Endothelial cell of umbilical vein (primary cell): ENCODE data around the gene PSMB5. TPM values are rescaled to one million over a fixed set of nuclear protein-coding genes. Genes with fewer than 3 reads are reported as not detected.

Experiments used
- BruUV-seq: library from RNA; stranded (reverse); fragments of 400-500 nt; replicated peaks from 2 replicates; lab custom pipeline; 2021; lab: Mats Ljungman, UMichigan
- CTCF ChIA-PET: fragments of 300-600, 350-600 bp; sonication (Branson Sonifier 250); formaldehyde crosslinking; loops from one replicate; lab custom pipeline; 2021; ENCODE audit warnings: antibody characterized with exemption, inconsistent platforms; lab: Charles Lee
- POLR2A ChIA-PET: fragments of 300-600, 350-600 bp; sonication (Branson Sonifier 250); formaldehyde crosslinking; loops from one replicate; lab custom pipeline; 2021; ENCODE audit warnings: antibody characterized with exemption, inconsistent platforms; lab: Charles Lee
- DNase-seq: peaks from one replicate; pipeline ENCODE4 v3.0.0-alpha.2; 2011; ENCODE audit warnings: low read depth, low spot score
- FAIRE-seq: peaks from 2 replicates; lab custom pipeline; 2011; peaks lifted over from hg19 to GRCh38; lab: Jason Lieb, UNC
- H2AFZ ChIP-seq: 2 replicates; pipeline ENCODE4 v1.6.0; 2012; ENCODE audit warnings: low read depth, low read length, control low read depth, inconsistent platforms
- H3K27ac ChIP-seq: 2 replicates; pipeline ENCODE4 v1.5.1; 2011; ENCODE audit warnings: low read depth, mild to moderate bottlenecking, control low read depth, low read length, moderate library complexity; ENCODE audit not compliant: insufficient read depth
- H3K27me3 ChIP-seq, 2 experiments: 2 replicates each; pipeline versions ENCODE4 v1.6.0 to v1.6.1; 2011; ENCODE audit warnings: low read length in 2 of 2, mixed read lengths in 1 of 2; ENCODE audit not compliant: control insufficient read depth in 2 of 2, insufficient read depth in 2 of 2
- H3K36me3 ChIP-seq, 2 experiments: 2 replicates in 1 of 2; 3 replicates in 1 of 2; pipeline ENCODE4 v1.5.1; 2011; ENCODE audit warnings: low read length in 2 of 2, mild to moderate bottlenecking in 1 of 2, moderate library complexity in 1 of 2; ENCODE audit not compliant: control insufficient read depth in 2 of 2, insufficient read depth in 2 of 2; ENCODE audit errors: extremely low read depth in 1 of 2
- H3K4me1 ChIP-seq: 3 replicates; pipeline ENCODE4 v1.5.1; 2011; ENCODE audit warnings: mild to moderate bottlenecking, low read length; ENCODE audit not compliant: control insufficient read depth, insufficient read depth; ENCODE audit errors: extremely low read depth
- H3K4me2 ChIP-seq: 2 replicates; pipeline ENCODE4 v1.6.1; 2011; ENCODE audit warnings: low read length, control low read depth, mixed read lengths; ENCODE audit not compliant: insufficient read depth
- H3K4me3 ChIP-seq, 3 experiments: fragments of 200-600 bp in 1 of 3; sonication (generic), shearing (Covaris generic) in 1 of 3; replicated peaks in 1 of 3; 2 replicates each; pipeline ENCODE4 v1.5.1; 2011 to 2016; ENCODE audit warnings: control low read depth in 3 of 3, low read length in 3 of 3, mild to moderate bottlenecking in 2 of 3, inconsistent platforms in 1 of 3, low read depth in 1 of 3, moderate library complexity in 1 of 3; ENCODE audit not compliant: insufficient read depth in 1 of 3
- H3K79me2 ChIP-seq: 2 replicates; pipeline ENCODE4 v1.6.0; 2012; ENCODE audit warnings: low read length, inconsistent platforms; ENCODE audit not compliant: control insufficient read depth, insufficient read depth
- H3K9ac ChIP-seq: replicated peaks from 2 replicates; pipeline ENCODE3; 2011; ENCODE audit warnings: low read length, control low read depth; ENCODE audit not compliant: insufficient read depth; ENCODE audit errors: extremely low read depth
- H3K9me1 ChIP-seq: replicated peaks from 3 replicates; pipeline ENCODE4 v1.6.0; 2011; ENCODE audit warnings: mild to moderate bottlenecking, low read length; ENCODE audit not compliant: control insufficient read depth, insufficient read depth; ENCODE audit errors: extremely low read depth
- H3K9me3 ChIP-seq: replicated peaks from 2 replicates; pipeline ENCODE4 v1.5.1; 2012; ENCODE audit warnings: low read length, inconsistent platforms; ENCODE audit not compliant: control insufficient read depth, insufficient read depth
- H4K20me1 ChIP-seq: replicated peaks from 2 replicates; pipeline ENCODE3; 2011; ENCODE audit warnings: mild to moderate bottlenecking, low read length; ENCODE audit not compliant: control insufficient read depth, insufficient read depth; ENCODE audit errors: extremely low read depth
- EZH2 ChIP-seq: IDR thresholded peaks from 2 replicates; pipeline ENCODE4 v1.6.1; 2012; ENCODE audit warnings: borderline replicate concordance, low read depth, mild to moderate bottlenecking, moderate library complexity, low read length, inconsistent platforms; ENCODE audit not compliant: severe bottlenecking
- FOS ChIP-seq: IDR thresholded peaks from 2 replicates; pipeline ENCODE4 v1.6.1; 2011; ENCODE audit warnings: mild to moderate bottlenecking, low read length, moderate library complexity, borderline replicate concordance; ENCODE audit not compliant: insufficient read depth
- GATA2 ChIP-seq: IDR thresholded peaks from 2 replicates; pipeline ENCODE4 v1.7.0; 2011; ENCODE audit warnings: low read depth, mild to moderate bottlenecking, moderate library complexity, mixed read lengths, low read length; ENCODE audit not compliant: insufficient read length, insufficient read depth
- JUN ChIP-seq: IDR thresholded peaks from 2 replicates; pipeline ENCODE4 v1.6.1; 2011; ENCODE audit warnings: borderline replicate concordance, low read depth; ENCODE audit not compliant: insufficient read length, insufficient read depth
- MAX ChIP-seq: IDR thresholded peaks from 2 replicates; pipeline ENCODE4 v1.6.1; 2011; ENCODE audit not compliant: insufficient read depth, insufficient read length
- MYC ChIP-seq: IDR thresholded peaks from one replicate; pipeline ENCODE4 v1.6.1; 2011; ENCODE audit warnings: mild to moderate bottlenecking, low read depth, low read length
- POLR2A ChIP-seq: IDR thresholded peaks from 2 replicates; pipeline ENCODE4 v1.6.1; 2012; ENCODE audit warnings: low read depth, mild to moderate bottlenecking, control low read depth, low read length
- POLR2AphosphoS5 ChIP-seq: IDR thresholded peaks from 2 replicates; pipeline ENCODE4 v1.6.1; 2012; ENCODE audit warnings: low read depth, mild to moderate bottlenecking, control low read depth, low read length, moderate library complexity; ENCODE audit not compliant: insufficient read depth
- dilution Hi-C: fragments of 300-500 bp; cut with MboI; formaldehyde crosslinking; loops from one replicate; pipeline ENCODE4 v1.15.0; 2019; ENCODE audit warnings: low sequenced_read_pairs; ENCODE audit not compliant: extremely low pct_ligation_motif_present
- intact Hi-C: fragments of 100-400 bp; cut with micrococcal nuclease; formaldehyde crosslinking; loops from one replicate; pipeline ENCODE4 v1.10.0; 2022
- polyA plus RNA-seq, 4 experiments: library from polyadenylated mRNA; depleted of rRNA in 3 of 4; stranded (reverse) in 3 of 4; unstranded in 1 of 4; fragments of >200 nt; gene quantifications; 2 replicates each; pipeline versions ENCODE4 v1.2.1 to v1.2.3, GENCODE V29; 2011 to 2012; ENCODE audit warnings: missing spikeins in 1 of 4
- total RNA-seq: library from RNA; stranded (reverse); gene quantifications from 2 replicates; pipeline ENCODE4 v1.2.3, GENCODE V29; 2021
- TF ChIP-seq, protein P1 (sequence below), 2 donors: IDR thresholded peaks; 1 replicate in 1 of 2; 2 replicates in 1 of 2; pipeline ENCODE4 v1.5.1; 2011; ENCODE audit warnings: low read length in 2 of 2, mild to moderate bottlenecking in 2 of 2, moderate library complexity in 2 of 2, control low read depth in 1 of 2, inconsistent platforms in 1 of 2, low read depth in 1 of 2; ENCODE audit not compliant: insufficient read depth in 1 of 2; ENCODE audit errors: extremely low read depth in 1 of 2

The PSMB5 gene
- total and polyA plus RNA-seq, 2 donors (not counting 3 experiments of a cell fraction or from before 2014, with no cell fraction given): 236 to 464 TPM

- H3K9ac ChIP-seq: peak overlapping the region; percentile 58
Measured at GRCh38 chr14:22978487-22978837, 56.2 kb downstream of the PSMB5 start.

GRCh38 chr14:22977684-22978486 lies 56.8 kb downstream of the PSMB5 start:
- peak; percentile 54 for DNase-seq
- Histone ChIP-seq H3K36me3 (peaks cover 15 to 24% of the 10 kb centered on the region in 2 experiments), H3K9me1 (no peaks in the 10 kb centered on the region), H3K9ac (peak overlapping the region; percentile 69), H3K4me3 (no peak overlapping the region), H3K27ac (peak overlapping the region; percentile 87), H3K9me3 (no peaks in the 10 kb centered on the region), H3K4me1 (peaks cover 51% of the 10 kb centered on the region), H2AFZ (no peak overlapping the region), H3K79me2 (peaks cover 46% of the 10 kb centered on the region), H3K4me2 (peak overlapping the region; percentile 98), H3K27me3 (no peaks in the 10 kb centered on the region), H4K20me1 (no peaks in the 10 kb centered on the region)
- no peak for TF ChIP-seq GATA2
- TF ChIP-seq JUN: peak; percentile 61
- TF ChIP-seq, protein P1, sequence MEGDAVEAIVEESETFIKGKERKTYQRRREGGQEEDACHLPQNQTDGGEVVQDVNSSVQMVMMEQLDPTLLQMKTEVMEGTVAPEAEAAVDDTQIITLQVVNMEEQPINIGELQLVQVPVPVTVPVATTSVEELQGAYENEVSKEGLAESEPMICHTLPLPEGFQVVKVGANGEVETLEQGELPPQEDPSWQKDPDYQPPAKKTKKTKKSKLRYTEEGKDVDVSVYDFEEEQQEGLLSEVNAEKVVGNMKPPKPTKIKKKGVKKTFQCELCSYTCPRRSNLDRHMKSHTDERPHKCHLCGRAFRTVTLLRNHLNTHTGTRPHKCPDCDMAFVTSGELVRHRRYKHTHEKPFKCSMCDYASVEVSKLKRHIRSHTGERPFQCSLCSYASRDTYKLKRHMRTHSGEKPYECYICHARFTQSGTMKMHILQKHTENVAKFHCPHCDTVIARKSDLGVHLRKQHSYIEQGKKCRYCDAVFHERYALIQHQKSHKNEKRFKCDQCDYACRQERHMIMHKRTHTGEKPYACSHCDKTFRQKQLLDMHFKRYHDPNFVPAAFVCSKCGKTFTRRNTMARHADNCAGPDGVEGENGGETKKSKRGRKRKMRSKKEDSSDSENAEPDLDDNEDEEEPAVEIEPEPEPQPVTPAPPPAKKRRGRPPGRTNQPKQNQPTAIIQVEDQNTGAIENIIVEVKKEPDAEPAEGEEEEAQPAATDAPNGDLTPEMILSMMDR (IDR thresholded peaks at IDR 0.05; ENCODE audit: extremely low read depth in 1 of 2, insufficient read depth in 1 of 2, low read depth in 1 of 2, low read length in 2 of 2): no peak
- peak; percentile 29 for TF ChIP-seq FOS
- TF ChIP-seq POLR2AphosphoS5: peak; percentile 48
- intact Hi-C loops: loop anchor here (2.0 kb wide), 1 partner anchor 21 kb away; the partner anchor contains the start of gene HAUS4
- no TSS peak for BruUV-seq
- dilution Hi-C loops: no loop called here
- ChIA-PET POLR2A (interaction anchor here (0.6 to 1.5 kb wide), 4 partner anchors 10 to 73 kb away, joined by 3 to 9 read pairs (median 4); partner anchors contain the start of gene PRMT5), CTCF (interaction anchor here (0.9 to 3.0 kb wide), 10 partner anchors 9 to 105 kb away, joined by 3 to 39 read pairs (median 6); partner anchors contain the start of genes CDH24 and PRMT5)
- FAIRE-seq: peak; percentile 79

More at GRCh38 chr14:22978487-22978837, 56.2 kb downstream of the PSMB5 start:
- TF ChIP-seq MYC (no peak), GATA2 (peak; percentile 38), POLR2AphosphoS5 (no peak), FOS (no peak), POLR2A (no peak), EZH2 (no peak), MAX (no peak)
- intact Hi-C loops: no loop called here
- Histone ChIP-seq H3K27ac (peak overlapping the region; percentile 87), H3K9me3 (no peaks in the 10 kb centered on the region), H4K20me1 (no peaks in the 10 kb centered on the region), H3K9me1 (no peaks in the 10 kb centered on the region), H3K4me3 (peak overlapping the region in 1 of 3 experiments; percentile 10), H3K36me3 (peaks cover 9 to 20% of the 10 kb centered on the region in 2 experiments), H3K4me2 (peak overlapping the region; percentile 98), H3K27me3 (no peaks in the 10 kb centered on the region), H3K79me2 (peaks cover 46% of the 10 kb centered on the region), H3K4me1 (peaks cover 57% of the 10 kb centered on the region), H2AFZ (no peak overlapping the region)
- DNase-seq (no peak), FAIRE-seq (no peak)
- BruUV-seq: no TSS peak
- dilution Hi-C loops: no loop called here
- CTCF ChIA-PET: interaction anchor here (1.1 to 3.0 kb wide), 7 partner anchors 8 to 90 kb away, joined by 4 to 39 read pairs (median 9); partner anchors contain the start of genes CDH24 and PRMT5
- POLR2A ChIA-PET: interaction anchor here (1.2 kb wide), 1 partner anchor 49 kb away, joined by 5 read pairs; the partner anchor contains the start of gene PRMT5
